Measurements from ENCODE around the gene C1orf35.

C1orf35 gene

GRCh38 chr1:228077565-228078330 lies 25.4 kb downstream of the C1orf35 start:
- DNase-seq: no peak

- no peak for DNase-seq
Observed at GRCh38 chr1:228076796-228077430, 26.2 kb downstream of the C1orf35 start.

DNA sequence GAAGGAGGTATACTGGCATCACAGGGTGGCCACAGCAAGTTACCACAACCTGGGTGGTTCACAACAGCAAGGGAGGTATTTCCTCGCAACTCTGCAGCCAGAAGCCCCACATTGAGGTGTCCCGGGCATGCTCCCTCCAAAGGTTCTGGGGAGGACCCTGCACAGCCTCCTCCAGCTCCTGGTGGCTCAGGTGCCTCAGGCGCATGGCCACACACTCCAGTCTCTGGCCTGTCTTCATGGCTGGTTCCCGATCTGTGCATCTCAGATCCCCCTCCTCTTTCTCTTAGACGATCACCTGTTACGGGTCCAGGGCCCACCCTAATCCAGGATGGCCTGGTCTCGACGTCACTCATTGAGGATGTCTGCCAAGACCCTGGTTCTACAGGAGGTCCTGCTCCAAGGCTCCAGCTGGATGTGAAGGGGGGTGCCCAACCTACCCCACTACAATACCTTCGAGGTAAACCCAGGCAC lies 27.3 kb downstream of the C1orf35 start:
- DNase-seq: no peak

DNA sequence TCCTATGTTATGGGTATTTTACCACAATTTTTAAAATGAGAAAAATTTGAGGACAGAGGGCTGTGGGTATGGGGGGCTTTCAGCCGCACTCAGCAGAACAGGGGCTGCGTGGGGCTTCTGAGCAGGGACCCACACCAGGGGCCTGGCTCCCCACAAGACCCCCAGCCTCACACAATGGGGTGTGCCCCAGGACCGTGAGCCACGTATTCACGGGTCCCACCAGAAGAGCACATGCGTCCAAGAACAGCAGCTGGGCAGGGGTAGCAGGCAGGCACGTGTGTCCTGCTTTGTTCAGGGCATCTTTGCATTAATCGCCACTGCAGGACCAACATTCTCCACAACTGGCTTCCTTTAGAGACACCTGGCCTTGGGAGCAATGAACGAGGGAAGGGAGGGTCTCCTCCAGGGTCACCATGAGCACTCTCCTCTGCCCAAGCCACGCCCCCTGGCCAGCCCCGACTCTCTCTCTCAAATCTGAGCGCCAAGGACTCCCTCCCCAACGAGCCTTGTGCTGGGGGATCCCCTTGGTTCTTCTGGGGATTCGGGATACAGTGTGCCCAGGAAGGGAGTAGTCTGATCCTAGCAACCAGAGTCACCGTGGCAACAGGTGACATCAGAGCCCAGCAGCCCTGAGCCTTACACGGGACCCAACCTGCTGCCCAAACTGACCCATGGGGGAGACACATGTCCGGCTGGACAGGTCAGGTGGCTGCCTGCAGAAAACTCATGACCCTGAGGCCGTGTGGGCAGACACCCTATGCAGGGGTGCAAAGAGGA lies 28.0 kb downstream of the C1orf35 start:
- no peak for DNase-seq

DNA sequence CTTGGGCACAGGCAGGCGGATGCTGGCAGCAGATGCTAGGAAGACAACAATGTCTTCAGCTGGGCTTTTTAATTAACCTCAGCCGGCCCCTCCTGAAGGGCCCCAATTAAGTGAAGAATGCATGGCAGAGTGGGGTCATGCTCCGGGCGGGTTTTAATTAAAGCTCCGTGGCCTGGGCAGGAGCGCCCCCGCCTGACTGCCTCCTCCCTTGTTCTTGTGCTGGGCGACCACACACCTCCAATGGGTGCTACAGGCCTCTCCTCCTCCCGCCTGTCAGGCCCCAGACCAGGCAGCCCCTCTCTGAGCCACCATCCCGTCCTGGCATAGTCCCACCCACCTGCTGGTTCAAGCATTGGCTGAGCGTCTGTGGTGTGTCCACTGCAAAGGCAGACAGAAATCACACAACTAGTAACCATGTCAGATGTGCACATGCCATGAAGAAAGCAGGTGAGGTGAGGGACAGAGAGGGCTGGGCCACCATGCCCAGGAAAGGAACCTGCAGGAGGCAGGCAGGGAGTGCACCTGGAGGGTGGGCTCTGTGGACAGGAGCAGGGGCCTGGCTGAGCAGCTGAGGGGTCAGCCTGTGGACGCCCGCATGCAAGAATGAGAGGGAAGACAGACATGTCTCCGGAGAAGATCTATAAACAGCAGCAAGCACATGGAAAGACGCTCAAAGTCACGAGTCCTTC lies 29.1 kb downstream of the C1orf35 start:
- no peak for DNase-seq

DNA sequence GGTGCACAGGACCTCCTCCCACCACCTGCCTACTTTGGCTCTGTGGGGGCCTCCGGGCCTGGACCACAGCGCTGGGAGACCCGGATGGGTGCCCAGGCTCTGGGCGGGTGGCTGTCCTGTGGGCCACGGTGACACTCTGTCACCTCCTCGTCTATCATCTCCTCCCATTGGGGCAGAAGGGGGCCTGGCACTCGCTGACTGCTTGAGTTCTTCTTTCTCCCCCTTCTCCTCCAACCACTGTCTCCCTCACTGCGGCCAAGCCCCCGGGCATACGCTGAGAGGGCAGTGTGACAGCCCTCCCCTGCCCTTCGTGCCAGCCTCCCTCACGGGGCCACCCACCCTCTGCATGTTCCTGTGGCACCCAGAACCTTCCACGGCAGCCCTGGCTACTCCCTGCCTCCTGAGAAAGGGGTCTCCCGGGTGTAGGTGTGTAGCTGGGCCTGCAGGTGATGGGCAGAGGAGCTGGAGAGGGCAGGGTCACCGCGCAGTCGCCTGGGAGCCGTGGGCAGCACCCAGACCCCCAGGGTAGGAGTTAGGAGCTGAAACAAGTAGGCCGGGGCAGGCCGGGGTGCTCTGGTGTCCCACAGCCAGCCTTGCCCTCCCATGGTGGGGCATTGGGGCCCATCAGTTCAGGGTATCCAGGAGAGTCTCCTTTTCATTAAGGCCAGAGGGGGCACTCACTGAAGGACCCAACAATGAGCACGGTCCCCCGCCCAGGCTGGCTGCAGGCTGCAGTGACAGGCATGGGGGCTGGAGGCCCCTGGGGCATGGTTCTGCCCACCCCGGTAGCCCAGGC lies 29.9 kb downstream of the C1orf35 start:
- no peak for DNase-seq

DNA sequence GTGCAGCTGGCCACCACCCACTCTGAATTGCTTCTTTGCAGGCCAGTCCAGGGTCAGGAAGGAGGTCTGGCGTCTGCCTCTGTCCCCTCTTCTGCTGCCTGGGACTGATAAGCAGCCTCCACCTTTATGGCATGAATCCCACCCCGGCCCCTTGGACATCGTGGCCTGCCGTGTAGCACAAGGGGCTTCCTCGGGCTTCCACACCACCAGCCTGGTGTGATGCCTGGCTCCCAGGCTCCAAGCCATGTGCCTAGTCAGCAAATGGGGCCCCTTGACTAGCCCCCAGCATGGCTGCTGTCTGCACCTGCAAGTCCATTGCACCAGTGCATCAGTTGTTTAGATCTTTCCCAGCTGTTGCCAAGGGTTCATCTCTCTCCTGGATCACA lies 30.5 kb downstream of the C1orf35 start:
- no peak for DNase-seq

DNA sequence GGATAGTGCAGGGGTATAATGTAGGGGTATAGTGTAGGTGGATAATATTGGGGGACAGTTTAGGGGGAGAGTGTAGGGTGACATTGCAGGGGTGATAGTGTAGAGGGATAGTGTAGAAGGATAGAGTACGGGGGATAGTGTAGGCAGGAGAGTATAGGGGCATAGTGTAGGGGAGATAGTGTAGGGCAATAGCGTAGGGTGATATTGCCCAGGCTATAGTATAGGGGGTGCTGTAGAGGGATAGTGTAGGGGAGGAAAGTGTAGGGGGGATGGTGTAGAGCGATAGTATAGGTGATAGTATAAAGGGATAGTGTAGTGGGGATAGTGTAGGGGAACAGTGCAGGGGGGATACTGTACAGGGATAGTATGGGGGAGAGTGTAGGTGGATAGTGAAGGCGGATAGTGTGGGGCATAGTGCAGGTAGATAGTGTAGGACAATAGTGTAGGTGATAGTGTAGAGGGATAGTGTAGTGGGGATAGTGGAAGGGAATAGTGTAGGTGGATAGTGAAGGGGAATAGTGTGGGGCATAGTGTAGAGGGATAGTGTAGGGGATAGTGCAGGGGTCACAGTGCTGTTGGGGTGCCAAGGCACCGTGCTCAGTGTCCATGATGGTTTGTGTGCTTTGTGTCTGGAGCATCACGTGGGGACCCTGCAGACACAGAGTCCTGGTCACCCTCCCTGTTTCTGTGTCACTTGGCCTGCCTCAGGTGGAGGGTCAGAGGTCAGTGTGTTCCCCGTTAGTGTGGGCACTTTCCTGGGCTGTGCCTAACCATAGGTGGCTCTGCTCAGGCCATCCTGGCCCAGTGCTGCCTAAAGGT lies 31.1 kb downstream of the C1orf35 start:
- DNase-seq: no peak

- DNase-seq: no peak
Observed at GRCh38 chr1:228070851-228071250, 32.3 kb downstream of the C1orf35 start.

- no peak for DNase-seq
Observed at GRCh38 chr1:228070173-228070572, 33.0 kb downstream of the C1orf35 start.

DNA sequence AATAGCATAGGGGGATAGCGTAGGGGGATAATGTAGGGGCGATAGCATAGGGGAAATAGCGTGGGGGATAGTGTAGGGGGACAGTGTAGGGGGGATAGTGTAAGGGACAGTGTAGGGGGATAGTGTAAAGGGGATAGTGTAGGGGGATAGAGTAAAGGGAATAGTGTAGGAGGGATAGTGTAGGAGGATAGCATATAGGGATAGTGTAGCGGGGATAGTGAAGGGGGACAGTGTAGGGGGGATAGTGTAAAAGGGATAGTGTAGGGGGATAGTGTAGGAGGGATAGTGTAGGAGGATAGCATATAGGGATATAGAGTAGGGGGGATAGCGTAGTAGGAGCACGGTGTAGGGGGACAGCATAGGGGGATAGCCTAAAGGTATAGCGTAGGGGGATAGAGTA lies 34.8 kb downstream of the C1orf35 start:
- no peak for DNase-seq

- DNase-seq: no peak
Observed at GRCh38 chr1:228066891-228067654, 36.1 kb downstream of the C1orf35 start.

DNA sequence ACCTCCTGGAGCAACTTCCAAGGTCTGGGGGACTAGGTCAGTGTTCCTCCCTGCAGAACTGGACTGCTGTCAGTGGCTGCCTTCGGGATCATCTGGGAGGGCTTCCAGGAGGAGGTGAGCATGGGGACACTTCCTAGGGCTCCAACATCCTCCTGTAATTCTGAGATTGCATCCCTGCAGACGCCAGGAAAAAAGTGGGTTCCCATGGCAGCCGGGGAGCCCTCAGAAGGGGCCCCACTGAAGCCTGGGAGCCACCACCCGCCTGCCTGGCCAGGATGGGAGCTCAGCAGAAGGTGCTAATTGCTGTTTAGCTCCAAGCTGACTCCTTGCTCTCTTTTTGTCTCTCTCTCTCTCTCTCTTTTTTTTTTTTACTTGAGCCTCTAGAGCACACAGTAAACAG lies 36.7 kb downstream of the C1orf35 start:
- DNase-seq: no peak

GRCh38 chr1:228065543-228066347 lies 37.4 kb downstream of the C1orf35 start:
- DNase-seq: no peak

- no peak for DNase-seq
Observed at GRCh38 chr1:228064741-228065542, 38.2 kb downstream of the C1orf35 start.

GRCh38 chr1:228064296-228064695 lies 38.8 kb downstream of the C1orf35 start:
- no peak for DNase-seq

DNA sequence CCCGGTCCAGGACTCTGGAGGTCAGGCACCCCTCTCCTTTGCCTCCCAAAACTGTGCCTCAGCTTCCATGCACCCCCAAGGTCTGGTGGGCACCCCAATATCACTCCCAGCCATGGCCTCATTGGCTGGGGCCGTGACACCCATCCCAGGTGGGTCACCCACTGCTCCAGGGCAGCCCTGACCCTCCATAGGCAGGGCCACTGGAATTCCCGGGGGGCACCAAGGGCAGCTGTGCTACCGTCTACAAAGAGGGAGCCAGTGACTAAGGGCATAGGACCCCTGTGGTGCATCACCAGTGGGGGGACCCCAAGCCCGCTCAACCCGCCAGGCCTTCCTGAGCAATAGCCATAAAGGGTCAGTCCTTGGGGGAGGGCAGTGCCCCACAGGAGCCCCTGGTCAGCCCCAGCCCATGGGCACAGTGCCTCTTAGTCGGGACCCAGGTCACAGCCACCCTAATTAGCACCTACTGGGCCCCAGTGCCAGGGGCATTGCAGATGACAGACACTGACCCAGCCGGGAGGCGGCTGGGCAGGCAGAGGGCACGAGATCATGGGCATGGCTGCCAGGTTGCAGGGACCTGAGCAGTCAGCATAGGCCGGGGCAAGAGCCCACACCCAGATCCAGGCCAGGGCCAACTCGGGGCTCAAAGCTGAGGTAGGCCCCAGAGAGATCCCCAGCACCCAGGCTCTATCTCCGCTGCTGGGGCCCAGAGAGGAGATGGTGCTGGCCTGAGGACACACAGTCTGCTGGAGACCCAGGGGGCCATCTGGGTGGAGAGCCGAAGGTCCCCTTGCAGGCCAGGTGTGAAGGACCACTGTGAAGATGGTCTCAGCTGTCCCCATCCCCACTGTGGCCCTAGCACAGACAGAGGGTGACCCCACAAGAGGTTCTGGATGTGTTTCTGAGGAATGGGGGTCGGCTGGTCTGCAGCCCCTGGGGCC lies 39.6 kb downstream of the C1orf35 start:
- DNase-seq: no peak

DNA sequence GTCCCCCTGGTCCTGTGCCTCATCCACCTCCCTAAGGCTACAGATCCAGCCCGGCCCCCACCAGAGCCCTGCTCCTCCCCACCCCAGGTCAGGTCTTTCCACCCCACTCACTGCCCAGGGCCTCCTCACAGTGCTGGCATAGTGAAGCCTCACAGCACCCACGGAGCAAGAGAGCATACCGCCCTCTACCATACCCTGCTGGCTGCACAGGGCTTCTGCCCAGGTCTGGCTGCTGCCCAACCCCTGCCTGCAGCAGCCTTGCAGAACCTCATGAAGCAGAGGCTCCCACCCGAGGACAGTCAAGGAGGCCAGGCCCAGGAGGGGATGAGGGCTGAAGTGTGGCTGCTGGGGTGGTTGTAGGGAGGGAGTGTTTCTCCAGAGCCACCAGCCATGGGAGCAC lies 40.3 kb downstream of the C1orf35 start:
- DNase-seq: no peak

Measured in NCI-H1417 treated with DMSO at 0.1 percent for 48 hours (cell line).